ENCODE data around the gene PDE9A. TPM values are rescaled to one million over a fixed set of nuclear protein-coding genes. Genes with fewer than 3 reads are reported as not detected.
"Not testable (repeated sequence)": the region's sequence is repeated elsewhere in the genome, so short reads cannot be mapped to it uniquely, and the experiment has no call there.

Gene PDE9A
- total RNA-seq, 4 donors from 2014 or later: 6.9 to 13.0 (median 11.1) TPM

GRCh38 chr21:42623694-42624093 is 29.7 kb upstream of the PDE9A start:
- H3K36me3 ChIP-seq: no peaks in the 10 kb centered on the region
- no peaks in the 10 kb centered on the region for H3K9me3 ChIP-seq
- 66 to 68% methylated on average over 7 of the region's 7 CpGs for WGBS, 2 donors
- no peak overlapping the region for H3K4me3 ChIP-seq (replicated peaks in 1 of 3)
- intact Hi-C loops (cut with DNase I): no loop called here
- no peak overlapping the region for H3K27ac ChIP-seq
- DNase-seq: no peak
- H3K4me1 ChIP-seq: peaks cover 16 to 17% of the 10 kb centered on the region in 2 donors
- H3K27me3 ChIP-seq: peaks cover 3% of the 10 kb centered on the region
- TF ChIP-seq POLR2A (IDR thresholded peaks at IDR 0.05) (no peak), CTCF (IDR thresholded peaks at IDR 0.05) (no peak)

DNA sequence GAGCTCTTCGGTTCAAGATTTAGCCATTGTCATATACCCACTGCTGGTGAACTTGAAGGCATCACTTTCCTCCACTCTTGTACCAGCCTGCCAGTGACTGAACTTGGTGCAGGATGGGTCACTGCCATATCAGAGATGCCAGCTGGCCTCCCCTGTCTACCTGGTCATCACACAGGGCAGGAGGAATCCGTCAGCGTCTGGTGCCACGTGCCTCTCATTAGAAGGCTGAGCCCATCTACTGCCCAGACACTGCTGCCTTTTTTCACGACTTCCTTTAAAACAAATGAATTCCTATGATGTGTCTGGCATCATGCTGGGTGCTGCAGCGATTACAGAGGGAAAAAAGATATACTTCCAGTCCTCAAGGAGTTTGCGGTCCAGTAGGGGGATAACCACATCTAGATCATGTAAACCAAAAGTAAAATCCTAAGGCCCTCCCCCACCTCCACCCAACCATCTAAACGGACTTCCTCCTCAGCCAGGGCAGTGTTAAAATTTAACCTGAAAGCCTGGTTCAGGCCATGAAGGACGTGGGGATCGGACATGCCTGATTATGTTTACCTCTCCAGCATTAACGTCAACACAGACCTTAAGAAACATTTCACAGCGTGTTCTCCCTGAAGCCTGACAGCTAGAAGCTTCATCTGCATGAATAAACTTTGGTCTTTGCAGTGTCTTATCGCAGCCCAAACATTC is 29.2 kb upstream of the PDE9A start:
- no peaks in the 10 kb centered on the region for H3K36me3 ChIP-seq
- H3K27ac ChIP-seq: no peak overlapping the region
- peaks cover 16 to 17% of the 10 kb centered on the region in 2 donors for H3K4me1 ChIP-seq
- intact Hi-C loops (cut with DNase I): no loop called here
- DNase-seq: no peak
- WGBS, 2 donors: 51 to 65% methylated on average over 11 to 13 of the region's 13 CpGs
- H3K27me3 ChIP-seq: peaks cover 3% of the 10 kb centered on the region
- TF ChIP-seq POLR2A (IDR thresholded peaks at IDR 0.05) (no peak), CTCF (IDR thresholded peaks at IDR 0.05) (no peak)
- H3K9me3 ChIP-seq: no peaks in the 10 kb centered on the region
- H3K4me3 ChIP-seq (replicated peaks in 1 of 3): no peak overlapping the region

- Histone ChIP-seq H3K36me3 (no peaks in the 10 kb centered on the region), H3K4me3 (replicated peaks in 1 of 3) (no peak overlapping the region), H3K27ac (no peak overlapping the region), H3K27me3 (peaks cover 3% of the 10 kb centered on the region), H3K4me1 (peaks cover 16 to 17% of the 10 kb centered on the region in 2 donors), H3K9me3 (no peaks in the 10 kb centered on the region)
- TF ChIP-seq POLR2A (IDR thresholded peaks at IDR 0.05): no peak
- TF ChIP-seq CTCF (IDR thresholded peaks at IDR 0.05): no peak
- no peak for DNase-seq
- intact Hi-C loops (cut with DNase I): no loop called here
- WGBS, 2 donors: 55 to 56% methylated on average over 6 of the region's 6 CpGs
These were observed 28.5 kb upstream of the PDE9A start for GRCh38 chr21:42624936-42625335.

DNA sequence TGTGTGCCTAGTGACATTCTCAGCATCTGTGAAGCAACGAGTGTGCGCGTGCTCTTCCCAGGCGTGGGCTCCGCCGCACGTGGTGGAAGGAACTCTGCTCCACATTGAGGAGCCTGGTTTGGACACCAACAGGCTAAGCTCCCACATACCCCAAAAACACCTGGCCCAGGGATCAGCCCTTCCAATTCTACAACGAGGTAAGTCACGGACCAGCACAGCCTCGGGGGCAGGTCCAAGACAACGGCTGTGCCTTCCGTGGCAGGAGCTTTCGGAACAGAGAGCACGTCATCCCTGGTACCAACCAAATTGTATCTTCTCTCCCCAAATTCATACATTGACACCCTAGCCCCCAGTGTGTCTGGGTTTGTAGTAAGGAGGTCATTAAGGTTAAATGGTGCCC is 27.2 kb upstream of the PDE9A start:
- no peak for TF ChIP-seq CTCF (IDR thresholded peaks at IDR 0.05)
- no peak for TF ChIP-seq POLR2A (IDR thresholded peaks at IDR 0.05)
- intact Hi-C loops (cut with DNase I): no loop called here
- DNase-seq: no peak
- H3K9me3 ChIP-seq: no peaks in the 10 kb centered on the region
- WGBS, 2 donors: 84 to 92% methylated on average over 14 of the region's 14 CpGs
- no peaks in the 10 kb centered on the region for H3K36me3 ChIP-seq
- peaks cover 3% of the 10 kb centered on the region for H3K27me3 ChIP-seq
- H3K27ac ChIP-seq: no peak overlapping the region
- H3K4me3 ChIP-seq (replicated peaks in 1 of 3): no peak overlapping the region
- H3K4me1 ChIP-seq: peaks cover 13 to 14% of the 10 kb centered on the region in 2 donors

- H3K4me1 ChIP-seq: peaks cover 0 to under 1% of the 10 kb centered on the region in 2 donors
- H3K4me3 ChIP-seq (replicated peaks in 1 of 3): no peak overlapping the region
- H3K27ac ChIP-seq: no peak overlapping the region
- 70 to 75% methylated on average over 15 of the region's 15 CpGs for WGBS, 2 donors
- intact Hi-C loops (cut with DNase I): no loop called here
- DNase-seq: no peak
- H3K27me3 ChIP-seq: peaks cover 3% of the 10 kb centered on the region
- H3K36me3 ChIP-seq: no peaks in the 10 kb centered on the region
- TF ChIP-seq POLR2A (IDR thresholded peaks at IDR 0.05) (no peak), CTCF (IDR thresholded peaks at IDR 0.05) (no peak)
- no peaks in the 10 kb centered on the region for H3K9me3 ChIP-seq
These were observed 25.7 kb upstream of the PDE9A start for GRCh38 chr21:42627527-42628289.

GRCh38 chr21:42628466-42629061 is 24.9 kb upstream of the PDE9A start:
- intact Hi-C loops (cut with DNase I); H3K9me3 ChIP-seq; H3K36me3 ChIP-seq; H3K27me3 ChIP-seq; H3K4me3 ChIP-seq (replicated peaks in 1 of 3); H3K4me1 ChIP-seq; H3K27ac ChIP-seq; DNase-seq: not testable (repeated sequence)
- 88 to 90% methylated on average over 2 of the region's 2 CpGs for WGBS, 2 donors
